Mucosa of rectum (tissue), 2 donors: Measurements from ENCODE around the gene SETD4.

Experiments used
- H3K27ac ChIP-seq, 2 donors: one replicate each; pipeline ENCODE4 v1.7.0; 2013; ENCODE audit warnings: inconsistent platforms in 2 of 2, low read depth in 2 of 2, low read length in 2 of 2
- H3K27me3 ChIP-seq, 2 donors: one replicate each; pipeline ENCODE4 v1.7.0; 2013; ENCODE audit warnings: low read length in 2 of 2; ENCODE audit not compliant: control insufficient read depth in 2 of 2, insufficient read depth in 2 of 2
- H3K36me3 ChIP-seq, 2 donors: one replicate each; pipeline ENCODE4 v1.7.0; 2013; ENCODE audit warnings: low read length in 2 of 2; ENCODE audit not compliant: control insufficient read depth in 2 of 2, insufficient read depth in 2 of 2
- H3K4me1 ChIP-seq, 2 donors: one replicate each; pipeline ENCODE4 v1.7.0; 2013; ENCODE audit warnings: low read length in 2 of 2, mild to moderate bottlenecking in 1 of 2; ENCODE audit not compliant: control insufficient read depth in 2 of 2, insufficient read depth in 2 of 2
- H3K4me3 ChIP-seq, 2 donors: one replicate each; pipeline ENCODE4 v1.7.0; 2013; ENCODE audit warnings: low read length in 2 of 2
- H3K9ac ChIP-seq, 2 donors: one replicate each; pipeline ENCODE4 v1.7.0; 2013; ENCODE audit warnings: low read length in 2 of 2, low read depth in 1 of 2, mild to moderate bottlenecking in 1 of 2
- H3K9me3 ChIP-seq, 2 donors: one replicate each; pipeline ENCODE4 v1.7.0; 2013; ENCODE audit warnings: low read length in 2 of 2; ENCODE audit not compliant: control insufficient read depth in 2 of 2
- donor health status: healthy.
- donor health status: Normal muscosa, but diverticular disease.

Gene SETD4

DNA sequence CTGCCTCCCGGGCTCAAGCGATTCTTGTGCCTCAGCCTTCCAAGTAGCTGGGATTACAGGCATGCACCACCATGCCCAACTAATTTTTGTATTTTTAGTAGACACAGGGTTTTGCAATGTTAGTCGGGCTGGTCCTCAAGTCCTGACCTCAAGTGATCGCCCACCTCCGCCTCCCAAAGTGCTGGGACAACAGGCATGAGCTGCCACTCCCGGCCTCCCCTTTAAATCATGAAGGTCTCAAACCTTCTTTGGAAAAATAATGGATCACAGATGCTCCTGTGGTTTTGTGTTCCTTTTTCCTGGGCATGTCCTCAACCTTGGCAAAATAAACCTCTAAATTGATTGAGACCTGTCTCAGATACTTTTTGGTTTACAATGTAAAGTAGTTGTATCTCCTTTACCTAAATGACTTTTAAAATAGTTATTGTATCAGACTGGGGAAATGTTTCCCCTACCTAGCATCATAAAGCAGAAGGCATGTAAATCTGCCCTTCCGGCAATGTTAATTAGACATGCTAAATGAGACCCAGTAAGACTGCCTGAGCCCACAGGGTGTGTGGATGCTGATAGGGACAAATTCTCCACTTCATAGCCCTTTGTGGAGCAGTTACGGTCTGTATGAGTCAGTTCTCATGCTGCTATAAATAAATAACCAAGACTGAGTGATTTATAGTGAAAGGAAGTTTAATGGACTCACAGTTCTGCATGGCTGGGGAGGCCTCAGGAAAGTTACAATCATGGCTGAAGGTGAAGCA is 37.3 kb upstream of the SETD4 start:
- no peak overlapping the region for H3K4me3 ChIP-seq
- peaks cover 0 to 6% of the 10 kb centered on the region in 2 donors for H3K9me3 ChIP-seq
- no peaks in the 10 kb centered on the region for H3K27me3 ChIP-seq
- H3K36me3 ChIP-seq, result no peaks in the 10 kb centered on the region
- H3K9ac ChIP-seq, result no peak overlapping the region
- no peaks in the 10 kb centered on the region for H3K4me1 ChIP-seq
- no peak overlapping the region for H3K27ac ChIP-seq

DNA sequence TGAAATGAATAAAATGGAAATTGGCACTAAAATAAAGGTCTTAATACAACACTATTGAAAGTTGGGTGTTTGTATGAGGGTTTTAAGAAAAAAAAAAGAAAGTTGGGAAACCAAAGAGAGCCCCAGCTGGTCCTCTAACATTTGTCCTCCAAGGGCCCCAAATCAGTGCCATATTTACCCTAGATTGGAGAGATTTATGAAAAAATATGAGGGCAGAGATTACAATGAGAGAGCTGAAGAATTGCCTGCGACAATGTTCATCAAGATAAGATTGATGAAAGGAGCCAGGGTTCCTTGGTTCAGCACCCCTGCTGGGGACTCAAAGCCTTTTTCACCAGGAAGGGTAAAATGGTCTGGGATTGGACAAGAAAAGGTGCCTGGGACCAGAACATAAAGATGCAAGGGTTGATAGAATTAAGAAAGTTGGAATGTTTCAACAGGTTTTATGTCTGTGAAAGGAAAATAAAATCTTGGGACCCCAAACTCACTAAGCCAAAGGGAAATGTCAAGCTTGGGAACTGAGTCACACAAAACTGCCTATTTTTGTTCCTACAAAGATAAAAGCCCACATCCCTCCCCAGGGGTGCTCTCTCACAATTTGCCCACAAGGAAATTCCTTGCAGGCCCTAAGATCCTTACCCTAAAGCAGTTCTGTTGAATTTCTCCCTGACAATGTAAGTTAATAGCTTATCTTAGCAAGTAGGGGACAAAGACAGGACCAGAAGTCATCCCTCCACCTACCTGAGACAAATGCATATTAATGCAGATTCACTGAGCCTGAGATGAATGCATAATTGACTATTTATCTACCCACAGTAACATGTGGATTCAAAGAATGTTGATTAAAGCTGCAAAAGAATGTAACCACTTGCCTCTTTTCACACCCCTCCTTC is 36.3 kb upstream of the SETD4 start:
- Histone ChIP-seq H3K27ac (no peak overlapping the region), H3K9me3 (peaks cover 0 to 6% of the 10 kb centered on the region in 2 donors), H3K4me3 (no peak overlapping the region), H3K36me3 (no peaks in the 10 kb centered on the region), H3K27me3 (no peaks in the 10 kb centered on the region), H3K4me1 (no peaks in the 10 kb centered on the region), H3K9ac (no peak overlapping the region)

DNA sequence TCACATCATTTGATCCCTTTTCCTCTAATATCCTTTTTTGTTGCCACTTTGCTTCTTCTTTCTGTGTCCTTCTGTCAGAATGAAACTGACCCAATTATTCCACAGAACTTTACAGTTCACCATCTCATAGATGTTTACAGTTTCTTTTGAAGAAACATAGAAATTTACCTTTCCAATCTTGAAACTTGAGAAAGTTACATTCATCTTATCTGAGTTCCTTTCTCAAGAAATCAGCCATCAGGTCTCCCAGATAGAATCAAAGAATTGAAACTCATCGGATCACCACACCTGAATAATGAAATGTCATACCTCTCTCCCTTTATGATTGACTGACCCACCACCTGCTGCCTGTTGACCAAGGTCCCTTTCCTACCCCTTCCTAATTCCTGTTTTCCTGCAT is 33.2 kb upstream of the SETD4 start:
- no peaks in the 10 kb centered on the region for H3K36me3 ChIP-seq
- no peak overlapping the region for H3K27ac ChIP-seq
- no peaks in the 10 kb centered on the region for H3K4me1 ChIP-seq
- peaks cover 0 to 6% of the 10 kb centered on the region in 2 donors for H3K9me3 ChIP-seq
- H3K9ac ChIP-seq, result no peak overlapping the region
- H3K4me3 ChIP-seq, result no peak overlapping the region
- H3K27me3 ChIP-seq, result no peaks in the 10 kb centered on the region

DNA sequence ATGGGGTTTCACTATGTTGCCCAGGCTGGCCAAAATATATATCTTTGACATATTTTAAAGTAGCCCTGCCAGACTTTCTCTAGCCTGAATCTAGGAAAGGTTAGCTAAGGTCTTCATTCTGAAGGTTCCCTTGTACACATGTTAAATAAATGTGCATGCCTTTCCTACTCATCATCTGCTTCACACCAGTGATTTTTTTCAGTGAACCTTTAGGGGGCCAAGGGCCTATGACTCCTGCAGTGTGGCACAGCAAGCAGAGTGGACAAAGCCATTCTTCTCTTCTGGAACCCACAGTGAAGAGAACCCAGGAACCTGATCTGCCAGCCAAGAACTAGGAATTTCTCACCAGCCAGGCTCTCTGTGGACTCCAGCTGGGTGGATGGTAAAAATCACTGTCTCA is 32.4 kb upstream of the SETD4 start:
- Histone ChIP-seq H3K9me3 (peaks cover 0 to 6% of the 10 kb centered on the region in 2 donors), H3K36me3 (no peaks in the 10 kb centered on the region), H3K4me1 (no peaks in the 10 kb centered on the region), H3K4me3 (no peak overlapping the region), H3K27me3 (no peaks in the 10 kb centered on the region), H3K9ac (no peak overlapping the region), H3K27ac (no peak overlapping the region)

DNA sequence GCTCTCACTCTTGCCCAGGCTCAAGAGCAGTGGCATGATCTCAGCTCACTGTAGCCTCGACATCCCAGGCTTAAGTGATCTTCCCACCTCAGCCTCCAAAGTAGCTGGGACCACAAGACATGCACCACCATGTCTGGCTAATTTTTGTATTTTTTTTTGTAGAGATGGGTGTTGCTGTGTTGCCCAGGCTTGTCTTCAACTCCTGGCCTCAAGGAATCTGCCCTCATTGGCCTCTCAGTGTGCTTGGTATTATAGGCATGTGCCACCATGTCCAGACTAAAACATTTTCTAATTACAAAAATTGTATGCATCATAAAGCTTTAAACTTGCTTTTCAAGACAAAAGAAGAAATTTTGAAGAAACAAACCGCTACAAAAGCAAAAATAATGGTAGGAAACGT is 29.6 kb upstream of the SETD4 start:
- Histone ChIP-seq H3K27ac (no peak overlapping the region), H3K4me3 (no peak overlapping the region), H3K27me3 (no peaks in the 10 kb centered on the region), H3K4me1 (no peaks in the 10 kb centered on the region), H3K36me3 (no peaks in the 10 kb centered on the region), H3K9me3 (peaks cover 0 to 6% of the 10 kb centered on the region in 2 donors), H3K9ac (no peak overlapping the region)

DNA sequence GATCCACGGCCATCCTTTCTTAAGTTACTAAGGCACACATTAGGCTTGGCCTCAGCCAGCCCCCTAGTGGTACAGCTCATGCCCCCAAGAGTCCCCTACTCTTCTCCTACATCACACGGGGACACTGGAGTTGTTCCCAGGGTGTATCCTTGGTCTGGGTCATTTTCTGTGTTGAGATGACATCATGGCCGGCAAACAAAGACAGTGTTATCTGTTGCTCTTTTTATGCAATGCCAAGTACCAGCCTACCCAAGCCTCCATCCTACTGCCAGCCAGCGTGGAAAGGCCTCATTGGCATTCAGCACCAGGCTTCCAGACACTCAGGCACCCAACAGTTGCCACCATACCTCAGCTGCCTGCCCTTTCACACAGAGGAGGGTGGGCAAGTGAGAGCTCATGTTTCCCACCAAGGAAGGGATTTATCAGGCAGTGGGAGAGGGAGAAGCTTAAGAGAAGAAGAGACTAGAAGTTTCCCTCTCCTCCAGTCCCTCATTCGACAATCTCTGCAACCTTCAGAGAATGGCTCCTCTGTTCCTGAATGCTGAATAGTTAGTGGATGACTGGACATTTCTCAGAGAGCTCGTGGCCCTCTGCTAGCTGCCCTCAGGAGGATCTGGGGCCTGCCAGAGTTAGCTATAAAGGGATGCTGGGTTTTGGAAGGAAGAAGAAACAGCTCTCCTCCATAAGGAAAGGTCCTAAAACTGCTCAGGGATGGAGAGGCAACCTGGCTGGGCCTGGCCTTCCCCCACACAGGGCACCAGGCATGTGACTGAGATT is 27.2 kb upstream of the SETD4 start:
- Histone ChIP-seq H3K9me3 (no peaks in the 10 kb centered on the region), H3K27ac (no peak overlapping the region), H3K36me3 (no peaks in the 10 kb centered on the region), H3K9ac (no peak overlapping the region), H3K27me3 (no peaks in the 10 kb centered on the region), H3K4me3 (no peak overlapping the region), H3K4me1 (no peaks in the 10 kb centered on the region)

DNA sequence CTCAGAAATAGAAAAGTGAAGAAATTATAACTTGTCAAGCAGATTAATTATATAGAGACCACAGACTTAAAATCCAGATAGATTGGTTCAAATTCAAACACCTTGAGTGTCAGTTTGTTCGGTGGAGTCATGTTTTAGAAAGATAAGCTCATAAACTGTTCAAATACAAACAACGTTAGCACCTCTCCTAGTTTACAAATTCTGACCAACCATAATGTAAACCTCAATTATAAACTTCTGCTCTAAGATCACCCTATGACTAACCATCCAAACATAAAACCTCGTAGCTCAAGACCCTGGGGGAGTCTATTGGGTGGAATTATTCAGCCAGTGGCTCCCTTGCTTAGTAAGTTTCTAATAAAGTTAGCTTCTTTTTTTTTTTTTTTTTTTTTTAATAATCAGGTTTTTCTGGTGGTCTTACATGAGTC is 21.9 kb upstream of the SETD4 start:
- Histone ChIP-seq H3K4me1 (no peaks in the 10 kb centered on the region), H3K9ac (no peak overlapping the region), H3K27ac (no peak overlapping the region)

DNA sequence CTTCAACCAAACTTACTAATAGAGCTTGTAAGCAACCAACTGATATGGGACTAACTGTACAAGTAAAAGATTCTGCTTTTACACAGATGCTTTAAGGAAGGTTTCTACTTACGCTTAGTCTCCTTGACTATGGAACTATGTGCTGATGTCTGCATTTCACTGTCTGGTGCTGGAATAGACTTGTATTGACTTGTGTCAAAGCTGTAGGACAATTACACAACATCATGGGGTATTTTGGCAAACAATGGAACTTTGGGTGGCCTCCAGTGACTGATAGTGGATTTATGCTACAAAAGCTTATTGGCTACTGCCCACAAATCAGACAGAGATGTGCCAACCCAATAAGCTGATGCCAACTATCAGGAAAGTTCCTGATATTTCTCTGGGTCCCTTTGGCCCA is 20.1 kb upstream of the SETD4 start:
- no peak overlapping the region for H3K9ac ChIP-seq
- peaks cover 4 to 7% of the 10 kb centered on the region in 2 donors for H3K4me1 ChIP-seq
- H3K36me3 ChIP-seq, result no peaks in the 10 kb centered on the region
- H3K27me3 ChIP-seq, result no peaks in the 10 kb centered on the region
- no peak overlapping the region for H3K27ac ChIP-seq
- no peaks in the 10 kb centered on the region for H3K9me3 ChIP-seq
- H3K4me3 ChIP-seq, result no peak overlapping the region

More for the DNA sequence above, 21.9 kb upstream of the SETD4 start:
- H3K27me3 ChIP-seq, result no peaks in the 10 kb centered on the region
- H3K9me3 ChIP-seq, result no peaks in the 10 kb centered on the region
- H3K36me3 ChIP-seq, result no peaks in the 10 kb centered on the region
- H3K4me3 ChIP-seq, result no peak overlapping the region

DNA sequence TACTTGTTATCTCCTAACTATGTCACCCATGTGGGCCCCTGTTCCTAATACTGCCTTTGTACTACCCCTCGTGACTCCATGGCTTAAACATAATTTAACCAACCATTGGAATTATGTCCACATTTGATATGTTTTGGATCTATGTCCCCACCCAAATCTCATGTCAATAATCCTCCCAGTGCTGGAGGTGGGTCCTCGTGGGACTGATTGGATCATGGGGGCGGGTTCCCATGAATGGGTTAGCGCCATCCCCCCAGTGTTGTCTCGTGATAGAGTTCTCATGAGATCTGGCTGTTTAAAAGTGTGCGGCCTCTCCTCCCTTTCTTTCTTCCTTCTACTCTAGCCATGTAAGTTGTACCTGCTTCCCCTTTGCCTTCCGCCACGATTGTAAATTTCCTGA is 19.3 kb upstream of the SETD4 start:
- Histone ChIP-seq H3K4me3 (no peak overlapping the region), H3K9ac (no peak overlapping the region), H3K9me3 (no peaks in the 10 kb centered on the region), H3K27ac (no peak overlapping the region), H3K4me1 (peaks cover 4 to 7% of the 10 kb centered on the region in 2 donors), H3K27me3 (no peaks in the 10 kb centered on the region), H3K36me3 (peaks cover 0 to under 1% of the 10 kb centered on the region in 2 donors)
